ENCODE data around the gene CLEC20A. TPM values are rescaled to one million over a fixed set of nuclear protein-coding genes. Genes with fewer than 3 reads are reported as not detected.
"Not testable (repeated sequence)": the region's sequence is repeated elsewhere in the genome, so short reads cannot be mapped to it uniquely, and the experiment has no call there.

Gene CLEC20A
- total and polyA plus RNA-seq, 8 donors: 0.31 TPM; not detected in 7

GRCh38 chr1:178506669-178507068 lies 9.9 kb upstream of the CLEC20A start:
- 28 to 61% (median 50%) methylated on average over 6 of the region's 6 CpGs for WGBS, 5 donors
- no peak overlapping the region for H3K4me3 ChIP-seq
- no peaks in the 10 kb centered on the region for H3K27me3 ChIP-seq
- intact Hi-C loops (cut with DNase I; ENCODE audit: low total_unique reads): no loop called here
- no peaks in the 10 kb centered on the region for H3K9me3 ChIP-seq
- H3K36me3 ChIP-seq: no peaks in the 10 kb centered on the region
- H3K27ac ChIP-seq: peak overlapping the region in 2 of 5 donors; percentile 26 to 43
- peak; percentile 60 to 62 for DNase-seq
- TF ChIP-seq CTCF (IDR thresholded peaks at IDR 0.05): no peak
- no peak for TF ChIP-seq EP300 (IDR thresholded peaks at IDR 0.05)
- TF ChIP-seq POLR2A (IDR thresholded peaks at IDR 0.05): no peak
- peak in 1 of 3 donors; percentile 57 for TF ChIP-seq POLR2AphosphoS5 (IDR thresholded peaks at IDR 0.05)
- H3K4me1 ChIP-seq: peaks cover 0 to 14% (median 4%) of the 10 kb centered on the region in 4 donors

DNA sequence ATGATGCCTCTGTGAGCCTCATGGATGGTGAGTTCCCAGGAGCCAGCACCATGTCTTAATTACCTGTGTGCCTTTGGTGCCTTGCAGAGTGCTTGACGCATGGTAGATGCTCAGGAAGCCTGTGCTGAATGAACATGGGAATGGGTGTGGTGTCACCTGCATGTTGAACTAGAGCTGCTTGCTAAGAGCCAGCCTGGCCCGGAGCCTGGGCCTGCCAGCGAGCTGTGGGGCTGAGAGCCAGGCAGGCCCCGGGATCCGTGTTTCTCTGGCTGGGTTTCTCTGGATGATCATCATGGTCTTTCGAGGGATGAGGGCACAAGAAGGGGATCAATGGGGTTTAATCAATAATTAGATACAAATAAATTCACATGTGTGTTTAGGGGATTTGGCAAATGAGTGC lies 9.4 kb upstream of the CLEC20A start:
- 33 to 49% (median 44%) methylated on average over 6 of the region's 6 CpGs for WGBS, 5 donors
- Histone ChIP-seq H3K4me3 (no peak overlapping the region), H3K4me1 (peaks cover 0 to 14% (median 4%) of the 10 kb centered on the region in 4 donors), H3K9me3 (no peaks in the 10 kb centered on the region), H3K36me3 (no peaks in the 10 kb centered on the region), H3K27me3 (no peaks in the 10 kb centered on the region), H3K27ac (peak overlapping the region in 2 of 5 donors; percentile 26 to 43)
- DNase-seq: peak in 1 of 2 donors; percentile 64
- no peak for TF ChIP-seq CTCF (IDR thresholded peaks at IDR 0.05)
- TF ChIP-seq POLR2A (IDR thresholded peaks at IDR 0.05): no peak
- no peak for TF ChIP-seq EP300 (IDR thresholded peaks at IDR 0.05)
- TF ChIP-seq POLR2AphosphoS5 (IDR thresholded peaks at IDR 0.05): no peak
- intact Hi-C loops (cut with DNase I; ENCODE audit: low total_unique reads): no loop called here

DNA sequence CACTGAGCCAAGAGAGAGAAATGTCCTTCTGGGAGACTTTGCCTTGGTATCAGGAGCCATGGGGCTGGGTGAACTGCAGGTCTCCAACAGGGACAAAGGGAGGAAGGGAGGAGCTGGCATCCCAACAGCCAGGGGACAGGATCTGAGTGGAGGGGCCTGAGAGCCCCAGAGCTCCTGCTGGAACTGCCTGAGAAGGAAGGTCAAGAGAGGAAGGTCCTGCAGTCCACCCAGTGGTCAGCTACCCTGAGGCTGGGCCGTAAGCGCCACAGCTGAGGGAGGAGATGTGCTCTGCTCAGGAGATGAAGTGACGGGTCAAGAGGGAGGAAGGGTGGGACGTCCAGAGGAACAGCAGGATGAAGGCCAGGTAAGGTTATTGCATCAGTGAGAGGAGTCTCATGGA lies 7.5 kb upstream of the CLEC20A start:
- TF ChIP-seq POLR2AphosphoS5 (IDR thresholded peaks at IDR 0.05): no peak
- TF ChIP-seq EP300 (IDR thresholded peaks at IDR 0.05): no peak
- TF ChIP-seq CTCF (IDR thresholded peaks at IDR 0.05): no peak
- TF ChIP-seq POLR2A (IDR thresholded peaks at IDR 0.05): no peak
- intact Hi-C loops (cut with DNase I; ENCODE audit: low total_unique reads): no loop called here

DNA sequence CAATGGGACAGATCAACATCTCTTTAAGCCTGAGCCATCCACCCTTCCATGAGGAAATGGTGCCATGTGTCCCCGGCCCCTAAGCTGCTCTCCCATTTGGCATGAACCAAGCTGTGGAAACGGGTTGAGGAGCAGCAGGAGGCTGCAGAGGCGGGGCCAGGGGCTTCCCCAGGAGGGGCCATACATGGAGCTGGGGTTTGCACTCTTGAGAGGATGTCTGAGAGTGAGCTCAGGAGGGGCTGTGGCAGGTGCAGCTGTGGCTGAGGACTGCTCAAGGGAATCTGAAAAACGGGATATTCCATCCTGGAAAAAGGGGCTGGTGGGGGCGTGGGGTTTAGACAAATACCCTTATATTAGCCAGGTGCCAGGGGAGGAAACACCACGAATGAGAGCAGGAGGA lies 7.1 kb upstream of the CLEC20A start:
- H3K9me3 ChIP-seq: no peaks in the 10 kb centered on the region
- H3K4me3 ChIP-seq: no peak overlapping the region
- no peaks in the 10 kb centered on the region for H3K27me3 ChIP-seq
- 55 to 80% (median 74%) methylated on average over 6 of the region's 6 CpGs for WGBS, 5 donors
- intact Hi-C loops (cut with DNase I; ENCODE audit: low total_unique reads): no loop called here
- TF ChIP-seq POLR2A (IDR thresholded peaks at IDR 0.05) (no peak), POLR2AphosphoS5 (IDR thresholded peaks at IDR 0.05) (no peak), CTCF (IDR thresholded peaks at IDR 0.05) (no peak), EP300 (IDR thresholded peaks at IDR 0.05) (no peak)
- H3K27ac ChIP-seq: no peak overlapping the region
- no peaks in the 10 kb centered on the region for H3K36me3 ChIP-seq
- DNase-seq: no peak
- H3K4me1 ChIP-seq: peaks cover 0 to 14% (median 7%) of the 10 kb centered on the region in 4 donors

More for the DNA sequence above, 7.5 kb upstream of the CLEC20A start:
- 84 to 93% (median 87%) methylated on average over 4 of the region's 4 CpGs for WGBS, 5 donors
- peaks cover 0 to 14% (median 7%) of the 10 kb centered on the region in 4 donors for H3K4me1 ChIP-seq
- H3K27ac ChIP-seq: no peak overlapping the region
- no peak for DNase-seq
- no peaks in the 10 kb centered on the region for H3K9me3 ChIP-seq
- H3K4me3 ChIP-seq: no peak overlapping the region
- H3K27me3 ChIP-seq: no peaks in the 10 kb centered on the region
- H3K36me3 ChIP-seq: no peaks in the 10 kb centered on the region

- H3K4me1 ChIP-seq: peaks cover 0 to 14% (median 7%) of the 10 kb centered on the region in 4 donors
- H3K27me3 ChIP-seq; H3K9me3 ChIP-seq; H3K27ac ChIP-seq; H3K36me3 ChIP-seq; H3K4me3 ChIP-seq; DNase-seq; intact Hi-C loops (cut with DNase I; ENCODE audit: low total_unique reads): not testable (repeated sequence)
- WGBS, 5 donors: 92 to 94% (median 94%) methylated on average over 14 of the region's 14 CpGs
These were observed 6.6 kb upstream of the CLEC20A start for GRCh38 chr1:178503316-178503715.

Data from stomach (tissue), 9 donors.